AG10803 (cell line): ENCODE results near the gene PDXK.

Experiments used
- DNase-seq: peaks from one replicate; pipeline ENCODE4 v3.0.0; 2010; ENCODE audit warnings: low read depth
- H3K4me3 ChIP-seq: 2 replicates; pipeline ENCODE4 v1.5.1; 2011; ENCODE audit warnings: mild to moderate bottlenecking, low read length, control low read depth
- TF ChIP-seq, protein P1 (sequence below): conservative IDR thresholded peaks from 2 replicates; pipeline ENCODE4 v1.5.1; 2011; ENCODE audit warnings: mild to moderate bottlenecking, low read length, control low read depth, inconsistent platforms

PDXK gene

DNA sequence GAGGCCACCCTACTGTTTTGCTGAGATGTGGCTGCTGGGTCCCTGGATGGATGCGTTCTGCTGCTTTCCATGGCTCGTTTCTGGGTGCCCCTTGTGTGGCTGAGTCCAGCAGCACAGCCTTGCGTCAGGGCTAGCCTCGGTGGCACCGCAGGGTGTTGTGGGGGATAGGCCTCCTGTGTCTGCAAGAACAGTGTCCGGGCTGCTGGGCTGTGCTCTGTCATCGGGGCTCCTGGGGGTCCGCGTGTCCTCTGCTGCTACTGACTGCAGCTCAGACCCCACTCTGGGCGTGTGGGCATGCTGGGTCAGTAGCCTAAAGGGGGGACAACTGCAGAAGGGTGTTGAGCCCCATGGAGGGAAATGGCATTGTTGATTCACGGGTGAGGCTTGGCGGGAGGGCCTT is 75.4 kb downstream of the PDXK start:
- TF ChIP-seq, protein P1, sequence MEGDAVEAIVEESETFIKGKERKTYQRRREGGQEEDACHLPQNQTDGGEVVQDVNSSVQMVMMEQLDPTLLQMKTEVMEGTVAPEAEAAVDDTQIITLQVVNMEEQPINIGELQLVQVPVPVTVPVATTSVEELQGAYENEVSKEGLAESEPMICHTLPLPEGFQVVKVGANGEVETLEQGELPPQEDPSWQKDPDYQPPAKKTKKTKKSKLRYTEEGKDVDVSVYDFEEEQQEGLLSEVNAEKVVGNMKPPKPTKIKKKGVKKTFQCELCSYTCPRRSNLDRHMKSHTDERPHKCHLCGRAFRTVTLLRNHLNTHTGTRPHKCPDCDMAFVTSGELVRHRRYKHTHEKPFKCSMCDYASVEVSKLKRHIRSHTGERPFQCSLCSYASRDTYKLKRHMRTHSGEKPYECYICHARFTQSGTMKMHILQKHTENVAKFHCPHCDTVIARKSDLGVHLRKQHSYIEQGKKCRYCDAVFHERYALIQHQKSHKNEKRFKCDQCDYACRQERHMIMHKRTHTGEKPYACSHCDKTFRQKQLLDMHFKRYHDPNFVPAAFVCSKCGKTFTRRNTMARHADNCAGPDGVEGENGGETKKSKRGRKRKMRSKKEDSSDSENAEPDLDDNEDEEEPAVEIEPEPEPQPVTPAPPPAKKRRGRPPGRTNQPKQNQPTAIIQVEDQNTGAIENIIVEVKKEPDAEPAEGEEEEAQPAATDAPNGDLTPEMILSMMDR: no peak
- no peak overlapping the region for H3K4me3 ChIP-seq
- no peak for DNase-seq

GRCh38 chr21:43794857-43795256 is 75.9 kb downstream of the PDXK start:
- H3K4me3 ChIP-seq: no peak overlapping the region
- DNase-seq: no peak
- TF ChIP-seq, protein P1: no peak

- TF ChIP-seq, protein P1: no peak
Measured at GRCh38 chr21:43797415-43797814, 78.5 kb downstream of the PDXK start.

DNA sequence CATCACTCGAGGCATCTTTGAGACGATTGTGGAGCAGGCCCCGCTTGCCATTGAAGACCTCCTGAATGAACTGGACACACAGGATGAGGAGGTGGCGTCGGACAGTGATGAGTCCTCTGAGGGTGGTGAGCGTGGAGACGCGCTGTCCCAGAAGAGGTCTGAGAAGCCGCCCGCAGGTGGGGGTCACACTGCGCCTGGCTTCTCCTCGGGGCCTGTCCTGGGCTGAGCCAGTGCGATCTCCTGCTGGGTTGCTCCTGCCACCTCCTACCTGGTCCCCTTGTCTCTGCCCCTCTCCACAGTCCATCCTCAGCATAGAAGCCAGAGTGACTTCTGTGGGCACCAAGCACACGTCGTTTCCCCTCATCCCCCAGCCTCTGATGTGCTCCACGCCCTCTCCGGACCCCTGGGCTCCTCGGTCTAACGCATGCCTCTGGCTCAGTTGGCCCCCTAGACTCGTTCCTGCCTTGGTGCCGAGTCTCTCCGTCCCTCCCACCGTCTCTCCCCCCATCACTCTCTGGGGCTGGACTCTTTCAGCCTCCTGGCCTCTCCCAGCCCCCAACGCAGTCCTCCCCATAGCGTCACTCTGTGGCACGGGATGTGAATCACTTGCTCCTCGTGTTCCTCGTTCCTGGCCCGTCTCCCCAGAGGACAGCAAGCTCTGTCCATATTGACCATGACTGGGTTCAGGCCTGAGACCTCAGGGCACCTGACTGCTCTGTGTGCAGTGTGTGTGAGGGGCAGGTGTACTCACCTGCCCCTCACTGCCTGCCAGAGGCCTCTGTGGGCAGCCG is 79.2 kb downstream of the PDXK start:
- no peak overlapping the region for H3K4me3 ChIP-seq
- TF ChIP-seq, protein P1: no peak
- DNase-seq: no peak

More at GRCh38 chr21:43797415-43797814, 78.5 kb downstream of the PDXK start:
- H3K4me3 ChIP-seq: no peak overlapping the region
- DNase-seq: no peak

DNA sequence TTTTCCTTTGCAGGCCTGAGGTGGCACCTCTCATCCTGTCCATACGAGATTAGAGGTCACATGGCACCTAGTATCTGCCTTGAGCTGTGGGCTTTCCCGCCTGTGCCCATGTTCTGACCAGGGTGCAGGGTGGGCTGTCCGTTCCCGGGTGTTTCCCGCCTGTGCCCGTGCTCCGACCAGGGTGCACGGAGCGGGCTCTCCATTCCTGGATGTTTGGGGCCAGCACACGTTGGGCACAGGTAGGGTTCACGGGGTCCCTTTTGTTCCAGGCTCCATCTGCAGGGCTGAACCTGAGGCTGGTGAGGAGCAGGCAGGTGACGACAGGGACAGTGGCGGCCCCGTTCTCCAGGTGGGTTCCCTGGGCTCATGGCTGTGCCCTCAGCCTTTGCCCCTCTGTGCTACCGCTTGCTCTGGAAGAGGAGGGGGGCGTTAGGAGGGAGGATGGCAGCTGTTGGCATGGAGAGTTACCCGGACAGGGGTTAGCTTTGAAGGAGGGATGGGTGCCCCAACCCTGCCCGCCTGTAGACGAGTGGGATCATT is 80.4 kb downstream of the PDXK start:
- TF ChIP-seq, protein P1: no peak
- no peak overlapping the region for H3K4me3 ChIP-seq
- no peak for DNase-seq

DNA sequence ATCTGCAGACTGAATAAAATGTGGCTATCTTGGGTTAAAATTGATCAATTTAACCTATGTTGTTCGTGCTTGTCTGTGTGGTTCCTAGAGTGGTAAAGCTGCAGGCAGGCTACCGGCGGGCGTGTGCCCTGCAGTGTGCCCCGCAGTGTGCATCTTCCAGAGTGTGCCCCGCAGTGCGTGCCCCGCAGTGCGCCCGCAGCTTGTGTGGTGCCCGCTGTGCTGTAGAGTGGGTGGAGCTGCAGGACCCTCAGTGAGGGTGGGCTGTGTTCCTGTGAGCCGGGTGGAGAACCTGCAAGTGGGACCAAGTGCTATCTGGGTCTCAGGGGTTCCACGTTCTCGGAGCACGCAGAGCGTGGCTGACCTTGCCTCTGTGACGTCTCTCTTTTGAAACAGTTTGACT is 81.2 kb downstream of the PDXK start:
- TF ChIP-seq, protein P1: no peak
- DNase-seq: no peak
- H3K4me3 ChIP-seq: no peak overlapping the region

GRCh38 chr21:43800566-43800965 is 81.6 kb downstream of the PDXK start:
- no peak for DNase-seq
- TF ChIP-seq, protein P1: no peak
- H3K4me3 ChIP-seq: no peak overlapping the region
